Measurements from ENCODE around the gene VMA21. TPM values are rescaled to one million over a fixed set of nuclear protein-coding genes. Genes with fewer than 3 reads are reported as not detected.

The VMA21 gene
- polyA plus RNA-seq, 4 donors: 17.0 to 33.6 (median 31.9) TPM

Other genes with a start within 250 kb of the VMA21 start
- gene GPR50, start 220.6 kb upstream of the VMA21 start, polyA plus RNA-seq (ENCODE audit: insufficient read length in 4 of 4): under 1 TPM in 2 of 4 donors, not detected in 2; 0.17 to 0.35 TPM
- not detected for gene PASD1, start 166.5 kb downstream of the VMA21 start, polyA plus RNA-seq (ENCODE audit: insufficient read length in 4 of 4)

Data from left renal pelvis (tissue), 4 donors.